Measurements from ENCODE around the gene HOXD12.

The HOXD12 gene

GRCh38 chr2:176149481-176149938 is 49.9 kb downstream of the HOXD12 start:
- DNase-seq (ENCODE audit: low read depth) = no peak

DNA sequence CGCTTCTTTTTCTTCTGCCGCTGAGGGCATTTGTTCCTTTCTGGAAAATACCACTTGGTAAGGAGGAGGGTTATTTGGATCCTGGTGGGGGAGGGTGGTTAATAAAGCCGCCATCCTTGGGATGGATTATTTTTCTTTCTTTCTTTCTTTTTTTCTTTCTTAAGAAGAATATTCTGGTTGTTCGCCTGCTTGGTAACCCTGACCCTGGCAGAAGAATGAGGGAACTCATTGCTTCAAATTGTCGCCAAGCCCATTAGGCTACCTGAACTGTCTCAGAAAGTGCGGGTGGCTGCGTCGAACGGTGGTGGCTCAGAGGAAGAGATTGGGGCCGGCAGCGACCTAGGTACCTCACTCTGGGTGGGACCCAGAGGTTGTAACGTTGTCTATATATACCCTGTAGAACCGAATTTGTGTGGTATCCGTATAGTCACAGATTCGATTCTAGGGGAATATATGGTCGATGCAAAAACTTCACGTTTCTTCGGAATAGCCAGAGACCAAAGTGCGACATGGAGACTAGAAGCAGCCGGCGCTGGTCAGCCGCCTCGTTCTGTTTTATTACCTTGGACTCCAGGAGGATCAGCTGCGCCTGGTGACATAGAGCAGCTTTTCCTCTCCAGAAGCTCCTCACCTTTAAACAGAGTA is 50.5 kb downstream of the HOXD12 start:
- DNase-seq (ENCODE audit: low read depth) = no peak

GRCh38 chr2:176150584-176151441 is 51.2 kb downstream of the HOXD12 start:
- DNase-seq (ENCODE audit: low read depth) = no peak

GRCh38 chr2:176151442-176152287 is 52.1 kb downstream of the HOXD12 start, which contains the start of gene HOXD4:
Gene HOXD4 (plus strand): TSS chr2:176151550. CDS start chr2:176151634, 84 bp downstream.
- no peak for DNase-seq (ENCODE audit: low read depth)

Measured in stromal cell of bone marrow (primary cell).